H4 (cell line): ENCODE measurements around the gene CRYZL1. TPM values are rescaled to one million over a fixed set of nuclear protein-coding genes. Genes with fewer than 3 reads are reported as not detected.

Experiments
- DNase-seq: peaks from one replicate; pipeline ENCODE4 v3.0.0-alpha.2; 2015; ENCODE audit warnings: low spot score
- total RNA-seq: library from RNA; depleted of rRNA; stranded (reverse); fragments of >200 nt; shearing (Covaris generic); gene quantifications from 2 replicates; pipeline ENCODE4 v1.2.3, GENCODE V29; 2014; rRNA removed

CRYZL1 gene
- total RNA-seq, 1 experiment from 2014 or later: 15.8 TPM

- DNase-seq: peak; percentile 48
Measured at GRCh38 chr21:33541105-33541711, 100.3 kb downstream of the CRYZL1 start.

DNA sequence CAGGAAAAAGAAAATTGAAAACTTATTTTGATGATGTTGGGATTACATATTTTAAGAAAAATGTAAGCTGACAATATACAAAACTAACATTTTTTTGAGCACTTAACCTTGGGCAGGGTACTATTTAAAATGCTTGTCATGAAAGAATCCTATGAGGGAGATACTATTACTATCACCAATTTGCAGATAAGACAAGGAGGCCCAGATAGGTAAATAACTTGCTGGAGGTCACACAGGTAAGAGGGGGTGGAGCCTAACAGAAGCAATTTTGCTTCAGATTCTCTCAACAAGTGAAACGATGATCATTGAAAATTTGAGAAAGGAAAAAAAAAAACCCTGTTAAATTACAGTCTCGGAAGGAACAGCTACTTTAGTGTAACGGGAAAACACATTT lies 100.8 kb downstream of the CRYZL1 start:
- DNase-seq: no peak

- DNase-seq: no peak
Measured at GRCh38 chr21:33539616-33540015, 101.9 kb downstream of the CRYZL1 start.

Other genes starting within 250 kb of the CRYZL1 start
- gene IFNGR2, start 238.3 kb downstream of the CRYZL1 start, total RNA-seq: 92.0 and 103 TPM in 2 replicates
- gene TMEM50B, start 161.8 kb downstream of the CRYZL1 start, total RNA-seq: 28.3 and 29.6 TPM in 2 replicates
- 1.2 and 3.1 TPM in 2 replicates for gene DNAJC28, start 150.0 kb downstream of the CRYZL1 start, total RNA-seq
- gene GART, start 99.6 kb downstream of the CRYZL1 start, total RNA-seq: 96.9 and 163 TPM in 2 replicates
- 222 and 434 TPM in 2 replicates for gene SON, start 98.7 kb downstream of the CRYZL1 start, total RNA-seq
- gene DONSON, start 53.1 kb downstream of the CRYZL1 start, total RNA-seq: 76.5 and 87.3 TPM in 2 replicates
- 19.7 and 27.4 TPM in 2 replicates for gene ITSN1, start 760 bp upstream of the CRYZL1 start, total RNA-seq